AG04449 (cell line): ENCODE data around the gene ENGASE.

ENCODE experiments used
- CTCF ChIA-PET: fragments of 350-600 bp; formaldehyde crosslinking; extraction: SDS; loops from one replicate; lab custom pipeline; 2021; ENCODE audit warnings: antibody characterized with exemption; lab: Yijun Ruan, JAX
- POLR2A ChIA-PET: fragments of 400-600, 350-600 bp; formaldehyde crosslinking; extraction: SDS; loops from one replicate; lab custom pipeline; 2020; ENCODE audit warnings: antibody characterized with exemption, inconsistent platforms; lab: Yijun Ruan, JAX
- DNase-seq: peaks from one replicate; pipeline ENCODE4 v3.0.0-alpha.2; 2010; ENCODE audit warnings: low read depth, low spot score
- H3K4me3 ChIP-seq: 2 replicates; pipeline ENCODE4 v1.5.1; 2011; ENCODE audit warnings: low read depth, mild to moderate bottlenecking, control low read depth, low read length
- TF ChIP-seq, protein P1 (sequence below): IDR thresholded peaks from one replicate; pipeline ENCODE4 v1.5.1; 2011; ENCODE audit warnings: mild to moderate bottlenecking, moderate library complexity, low read length, control low read depth, inconsistent platforms; ENCODE audit not compliant: insufficient read depth; ENCODE audit errors: missing control alignments

Gene ENGASE

GRCh38 chr17:79107499-79108231, 33.0 kb downstream of the ENGASE start:
- DNase-seq = no peak
- TF ChIP-seq, protein P1, sequence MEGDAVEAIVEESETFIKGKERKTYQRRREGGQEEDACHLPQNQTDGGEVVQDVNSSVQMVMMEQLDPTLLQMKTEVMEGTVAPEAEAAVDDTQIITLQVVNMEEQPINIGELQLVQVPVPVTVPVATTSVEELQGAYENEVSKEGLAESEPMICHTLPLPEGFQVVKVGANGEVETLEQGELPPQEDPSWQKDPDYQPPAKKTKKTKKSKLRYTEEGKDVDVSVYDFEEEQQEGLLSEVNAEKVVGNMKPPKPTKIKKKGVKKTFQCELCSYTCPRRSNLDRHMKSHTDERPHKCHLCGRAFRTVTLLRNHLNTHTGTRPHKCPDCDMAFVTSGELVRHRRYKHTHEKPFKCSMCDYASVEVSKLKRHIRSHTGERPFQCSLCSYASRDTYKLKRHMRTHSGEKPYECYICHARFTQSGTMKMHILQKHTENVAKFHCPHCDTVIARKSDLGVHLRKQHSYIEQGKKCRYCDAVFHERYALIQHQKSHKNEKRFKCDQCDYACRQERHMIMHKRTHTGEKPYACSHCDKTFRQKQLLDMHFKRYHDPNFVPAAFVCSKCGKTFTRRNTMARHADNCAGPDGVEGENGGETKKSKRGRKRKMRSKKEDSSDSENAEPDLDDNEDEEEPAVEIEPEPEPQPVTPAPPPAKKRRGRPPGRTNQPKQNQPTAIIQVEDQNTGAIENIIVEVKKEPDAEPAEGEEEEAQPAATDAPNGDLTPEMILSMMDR = no peak
- no peak overlapping the region for H3K4me3 ChIP-seq
- CTCF ChIA-PET = interaction anchor here (0.8 to 1.2 kb wide), 2 partner anchors 21 to 286 kb away, joined by 3 read pairs; no protein-coding TSS in a partner anchor
- POLR2A ChIA-PET = interaction anchor here (1.1 kb wide), 1 partner anchor 33 kb away, joined by 3 read pairs; the partner anchor contains the start of gene ENGASE

DNA sequence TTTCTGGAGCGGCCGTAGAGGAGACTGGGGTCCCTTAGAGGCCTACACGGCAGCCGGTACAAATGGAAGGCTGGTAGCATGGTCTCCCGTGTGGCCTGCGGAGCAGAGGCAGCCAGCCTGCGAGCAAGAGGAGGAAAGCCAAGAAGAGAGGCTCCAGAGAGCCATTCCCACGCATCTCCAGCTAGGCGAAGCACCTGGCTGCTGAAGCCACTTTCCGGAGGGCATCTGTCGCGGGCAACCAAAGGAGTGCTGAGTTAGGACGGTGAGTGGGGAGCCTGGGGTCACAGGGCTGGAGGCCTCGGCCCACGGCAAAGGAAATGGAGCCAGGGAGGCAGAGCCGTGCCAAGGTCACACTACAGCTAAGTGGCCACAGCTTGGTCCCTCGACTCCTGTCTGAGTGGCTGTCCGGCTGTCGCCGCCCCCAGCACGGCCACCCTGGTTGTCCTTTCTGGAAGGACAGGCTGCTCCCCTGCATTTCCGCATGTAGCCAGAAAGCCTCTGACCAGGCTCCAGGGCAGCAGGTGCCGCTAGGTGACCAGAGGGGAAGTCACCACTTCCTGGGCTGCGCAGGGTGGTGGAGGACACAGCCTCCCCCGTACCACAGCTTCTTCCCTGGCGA, 33.7 kb downstream of the ENGASE start:
- CTCF ChIA-PET = interaction anchor here (0.8 to 1.2 kb wide), 2 partner anchors 21 to 285 kb away, joined by 3 read pairs; no protein-coding TSS in a partner anchor
- POLR2A ChIA-PET = interaction anchor here (1.1 kb wide), 1 partner anchor 34 kb away, joined by 3 read pairs; the partner anchor contains the start of gene ENGASE
- TF ChIP-seq, protein P1 = no peak
- no peak for DNase-seq
- no peak overlapping the region for H3K4me3 ChIP-seq

GRCh38 chr17:79108870-79109269, 34.2 kb downstream of the ENGASE start:
- CTCF ChIA-PET = interaction anchor here (0.8 to 2.2 kb wide), 2 partner anchors 22 kb away, joined by 3 to 6 read pairs; no protein-coding TSS in a partner anchor
- TF ChIP-seq, protein P1 = no peak
- no peak overlapping the region for H3K4me3 ChIP-seq
- POLR2A ChIA-PET = interaction anchor here (1.1 kb wide), 1 partner anchor 35 kb away, joined by 3 read pairs; the partner anchor contains the start of gene ENGASE
- DNase-seq = no peak

DNA sequence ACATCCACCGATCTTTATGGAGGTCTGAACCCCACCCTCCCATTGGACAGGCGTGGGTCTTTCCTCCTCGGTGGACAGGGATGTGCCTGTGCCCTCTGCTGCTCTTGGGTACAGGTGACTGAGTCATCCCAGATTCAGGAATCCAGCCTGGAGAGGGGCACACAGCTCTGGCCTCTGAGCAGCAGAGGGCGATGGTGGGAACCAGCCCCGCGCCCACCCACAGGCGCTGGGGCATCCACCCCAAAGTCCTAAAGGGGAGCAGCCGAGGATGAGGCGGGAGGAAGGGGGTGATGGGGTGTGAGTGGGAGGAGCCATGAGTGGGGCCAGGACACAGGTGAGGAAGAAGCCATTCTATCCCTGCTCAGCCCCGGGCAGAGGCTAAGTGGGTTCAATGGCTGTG, 35.0 kb downstream of the ENGASE start:
- TF ChIP-seq, protein P1 = no peak
- DNase-seq = no peak
- H3K4me3 ChIP-seq = no peak overlapping the region
- POLR2A ChIA-PET = no interaction called here
- CTCF ChIA-PET = interaction anchor here (2.2 kb wide), 1 partner anchor 22 kb away, joined by 6 read pairs; no protein-coding TSS in a partner anchor

DNA sequence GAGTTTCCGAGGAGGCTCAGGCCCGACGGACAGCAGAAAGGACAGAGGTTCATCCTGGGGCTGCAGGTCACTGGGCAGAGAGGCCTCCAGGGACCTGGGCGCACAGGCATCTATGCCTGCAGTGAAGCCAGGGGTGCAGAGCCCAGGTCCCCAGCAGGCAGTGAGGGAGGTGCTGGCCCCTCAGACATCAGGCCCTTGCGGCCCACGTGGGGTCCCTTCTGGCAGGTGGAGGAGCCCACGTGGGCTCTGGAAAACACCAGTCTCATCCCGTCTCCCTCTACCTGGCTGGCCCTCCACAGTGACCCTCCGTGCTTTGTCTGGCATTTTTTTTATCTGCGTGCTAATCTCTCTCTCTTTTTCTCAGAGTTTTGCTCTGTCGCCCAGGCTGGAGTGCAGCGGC, 36.5 kb downstream of the ENGASE start:
- no peak for DNase-seq
- no peak overlapping the region for H3K4me3 ChIP-seq
- ChIA-PET CTCF (interaction anchor here (2.2 kb wide), 1 partner anchor 24 kb away, joined by 6 read pairs; no protein-coding TSS in a partner anchor), POLR2A (no interaction called here)
- TF ChIP-seq, protein P1 = no peak

GRCh38 chr17:79112471-79112870, 37.8 kb downstream of the ENGASE start:
- H3K4me3 ChIP-seq = no peak overlapping the region
- ChIA-PET CTCF (no interaction called here), POLR2A (no interaction called here)
- DNase-seq = no peak
- TF ChIP-seq, protein P1 = no peak
